ENCODE measurements around the gene TMSB10. TPM values are rescaled to one million over a fixed set of nuclear protein-coding genes. Genes with fewer than 3 reads are reported as not detected.

The TMSB10 gene
- total and polyA plus RNA-seq, 2 of the 13 experiments (the other 11 are each of a cell fraction or from before 2014, with no cell fraction given) = 665 to 708 TPM

- TF ChIP-seq ZNF513 (CRISPR knock-in tag; conservative IDR thresholded peaks at IDR 0.05) (no peak), SMAD1 (CRISPR knock-in tag; IDR thresholded peaks at IDR 0.05; ENCODE audit: borderline replicate concordance, low read depth) (peak; percentile 76; the same call in 1 of the 2 replicates), NKX3-1 (CRISPR knock-in tag; IDR thresholded peaks at IDR 0.05) (peak; percentile 43; the same call in 1 of the 2 replicates), ZSCAN9 (CRISPR knock-in tag; IDR thresholded peaks at IDR 0.05; ENCODE audit: borderline replicate concordance) (peak; percentile 59; the same call in 1 of the 2 replicates), ZNF251 (CRISPR knock-in tag; IDR thresholded peaks at IDR 0.05) (no peak), ZSCAN29 (CRISPR knock-in tag; conservative IDR thresholded peaks at IDR 0.05) (peak; percentile 97), NR0B2 (CRISPR knock-in tag; IDR thresholded peaks at IDR 0.05) (no peak), SUZ12 (IDR thresholded peaks at IDR 0.05; ENCODE audit: low read depth, low read length) (no peak), SOX5 (CRISPR knock-in tag; IDR thresholded peaks at IDR 0.05; ENCODE audit: borderline replicate concordance) (peak; percentile 78; the same call in 1 of the 2 replicates), POLR2A (IDR thresholded peaks at IDR 0.05; ENCODE audit: insufficient read depth in 1 of 2, low read depth in 2 of 2, low read length in 2 of 2) (peak in 1 of 2 experiments; percentile 87; a peak in 3 of 4 replicates), TFE3 (CRISPR knock-in tag; IDR thresholded peaks at IDR 0.05) (no peak; the same call in 1 of the 2 replicates), NR2F1 (CRISPR knock-in tag; IDR thresholded peaks at IDR 0.05) (no peak; a peak in 1 of 4 replicates), CHD4 (IDR thresholded peaks at IDR 0.05; ENCODE audit: borderline replicate concordance, low read length) (no peak), CSRNP1 (CRISPR knock-in tag; IDR thresholded peaks at IDR 0.05) (peak; percentile 68; the same call in 1 of the 2 replicates), TSC22D2 (CRISPR knock-in tag; IDR thresholded peaks at IDR 0.05; ENCODE audit: borderline replicate concordance) (0 out of 2 replicates have a peak, but pooled peaks have one; percentile 36), ZNF703 (CRISPR knock-in tag; IDR thresholded peaks at IDR 0.05; ENCODE audit: borderline replicate concordance) (no peak), HNF4G (IDR thresholded peaks at IDR 0.05; ENCODE audit: borderline replicate concordance, low read depth, low read length) (peak; percentile 52), HNF4G (CRISPR knock-in tag; IDR thresholded peaks at IDR 0.05; ENCODE audit: borderline replicate concordance, low read depth) (peak; percentile 72; the same call in 1 of the 2 replicates), ZNF557 (CRISPR knock-in tag; IDR thresholded peaks at IDR 0.05) (peak; percentile 44; the same call in 1 of the 2 replicates), THRA (CRISPR knock-in tag; IDR thresholded peaks at IDR 0.05; ENCODE audit: borderline replicate concordance) (peak; percentile 33; the same call in 1 of the 2 replicates), BCL6 (CRISPR knock-in tag; IDR thresholded peaks at IDR 0.05) (peak; percentile 23; the same call in 1 of the 2 replicates), ZFP62 (CRISPR knock-in tag; IDR thresholded peaks at IDR 0.05) (no peak), ZNF660 (CRISPR knock-in tag; IDR thresholded peaks at IDR 0.05; ENCODE audit: borderline replicate concordance, low read depth) (no peak)
Observed at GRCh38 chr2:84946204-84947009, 41.0 kb downstream of the TMSB10 start (continued).

All from HepG2 (cell line).